SK-N-SH (cell line): ENCODE data around the gene PARP12. TPM values are rescaled to one million over a fixed set of nuclear protein-coding genes. Genes with fewer than 3 reads are reported as not detected.

Source experiments
- CTCF ChIA-PET: fragments of 300-600, 350-600 bp; formaldehyde crosslinking; extraction: SDS; loops from one replicate; lab custom pipeline; 2021; lab: Yijun Ruan, JAX
- POLR2A ChIA-PET: fragments of 350-600 bp; sonication (Branson Sonifier 250); formaldehyde crosslinking; extraction: SDS; loops from one replicate; lab custom pipeline; 2020; ENCODE audit warnings: antibody characterized with exemption, inconsistent platforms; lab: Yijun Ruan, JAX
- DNase-seq: peaks from one replicate; pipeline ENCODE4 v3.0.0; 2012
- H2AFZ ChIP-seq: fragments of 200-600 bp; sonication (generic); 2 replicates; pipeline ENCODE4 v1.8.1; 2016; ENCODE audit warnings: antibody characterized with exemption, mild to moderate bottlenecking, low read depth
- H3F3A ChIP-seq: fragments of 200-600 bp; sonication (generic); replicated peaks from 2 replicates; pipeline ENCODE3; 2016; ENCODE audit warnings: antibody characterized with exemption, mild to moderate bottlenecking; ENCODE audit not compliant: insufficient read depth
- H3K27ac ChIP-seq, 2 experiments: fragments of 200-500 bp in 1 of 2; fragments of 200-600 bp in 1 of 2; sonication (Bioruptor generic) in 1 of 2; sonication (generic), shearing (Covaris generic) in 1 of 2; 2 replicates each; pipeline versions ENCODE4 v1.5.1 to v1.6.1; 2014 to 2016; ENCODE audit warnings: low read depth in 2 of 2, inconsistent platforms in 1 of 2, low read length in 1 of 2, mild to moderate bottlenecking in 1 of 2, mixed read lengths in 1 of 2
- H3K27me3 ChIP-seq: fragments of 200-600 bp; sonication (generic), shearing (Covaris generic); 2 replicates; pipeline ENCODE4 v1.6.1; 2016; ENCODE audit warnings: mixed run types; ENCODE audit not compliant: insufficient read depth
- H3K36me3 ChIP-seq, 2 experiments: fragments of 200-500 bp in 1 of 2; fragments of 200-600 bp in 1 of 2; sonication (Bioruptor generic) in 1 of 2; sonication (generic) in 1 of 2; replicated peaks in 1 of 2; 2 replicates each; pipeline versions ENCODE3 to v1.5.1; 2014 to 2016; ENCODE audit warnings: low read length in 1 of 2, mild to moderate bottlenecking in 1 of 2; ENCODE audit not compliant: insufficient read depth in 2 of 2, control insufficient read depth in 1 of 2
- H3K4me1 ChIP-seq, 2 experiments: fragments of 200-500 bp in 1 of 2; fragments of 200-600 bp in 1 of 2; sonication (Bioruptor generic) in 1 of 2; sonication (generic), shearing (Covaris generic) in 1 of 2; 2 replicates each; pipeline versions ENCODE4 v1.5.1 to v1.6.1; 2014 to 2016; ENCODE audit warnings: low read depth in 1 of 2, low read length in 1 of 2, mixed run types in 1 of 2; ENCODE audit not compliant: insufficient read depth in 2 of 2, control insufficient read depth in 1 of 2
- H3K4me2 ChIP-seq: fragments of 200-600 bp; sonication (generic), shearing (Covaris generic); 2 replicates; pipeline ENCODE4 v1.6.1; 2017; ENCODE audit warnings: mixed run types
- H3K4me3 ChIP-seq, 2 experiments: fragments of 200-500 bp in 1 of 2; fragments of 200-600 bp in 1 of 2; sonication (Bioruptor generic) in 1 of 2; sonication (generic), shearing (Covaris generic) in 1 of 2; 2 replicates each; pipeline versions ENCODE4 v1.5.1 to v1.8.1; 2014 to 2016; ENCODE audit warnings: low read depth in 2 of 2, inconsistent platforms in 1 of 2, low read length in 1 of 2, mild to moderate bottlenecking in 1 of 2, mixed read lengths in 1 of 2, moderate library complexity in 1 of 2
- H3K79me2 ChIP-seq: fragments of 200-600 bp; sonication (generic); 2 replicates; pipeline ENCODE4 v1.8.1; 2017; ENCODE audit warnings: mild to moderate bottlenecking; ENCODE audit not compliant: insufficient read depth
- H3K9ac ChIP-seq: fragments of 200-600 bp; sonication (generic); 2 replicates; pipeline ENCODE4 v1.6.1; 2017; ENCODE audit warnings: mixed run types
- H3K9me2 ChIP-seq: fragments of 200-600 bp; sonication (generic); 2 replicates; pipeline ENCODE4 v1.6.1; 2017; ENCODE audit warnings: mixed run types
- H3K9me3 ChIP-seq: fragments of 200-600 bp; sonication (generic); 2 replicates; pipeline ENCODE4 v1.6.1; 2017; ENCODE audit warnings: mixed run types, mild to moderate bottlenecking, moderate library complexity
- H4K20me1 ChIP-seq: fragments of 200-600 bp; sonication (generic); 2 replicates; pipeline ENCODE4 v1.6.1; 2017; ENCODE audit warnings: mild to moderate bottlenecking, mixed run types; ENCODE audit not compliant: insufficient read depth
- CHD2 ChIP-seq: fragments of 150-350 bp; IDR thresholded peaks from 2 replicates; pipeline ENCODE4 v1.6.1; 2018; ENCODE audit warnings: low read length; ENCODE audit not compliant: partially characterized antibody
- ELF1 ChIP-seq: IDR thresholded peaks from 2 replicates; pipeline ENCODE4 v1.4.0; 2012
- EP300 ChIP-seq, 2 experiments: IDR thresholded peaks; 2 replicates each; pipeline versions ENCODE4 v1.4.0 to v1.6.1; 2012; ENCODE audit warnings: borderline replicate concordance in 1 of 2, low read depth in 1 of 2, low read length in 1 of 2
- EZH2phosphoT487 ChIP-seq: fragments of 200-600 bp; sonication (generic); IDR thresholded peaks from 2 replicates; pipeline ENCODE4 v1.6.1; 2017; ENCODE audit warnings: low read depth, mixed run types, mild to moderate bottlenecking, antibody characterized with exemption, moderate library complexity, borderline replicate concordance
- FOSL2 ChIP-seq: IDR thresholded peaks from 2 replicates; pipeline ENCODE4 v1.4.0; 2012; ENCODE audit warnings: low read depth, mild to moderate bottlenecking, moderate library complexity, borderline replicate concordance
- FOXJ3 ChIP-seq: sonication (generic); formaldehyde crosslinking; IDR thresholded peaks from 2 replicates; pipeline ENCODE4 v1.5.1; 2020; ENCODE audit warnings: mild to moderate bottlenecking, missing genetic modification reagents
- FOXM1 ChIP-seq: IDR thresholded peaks from 2 replicates; pipeline ENCODE4 v1.4.0; 2012; ENCODE audit warnings: low read depth, mild to moderate bottlenecking
- GATA2 ChIP-seq: sonication (generic); formaldehyde crosslinking; IDR thresholded peaks from 2 replicates; pipeline ENCODE4 v1.5.0; 2020; ENCODE audit warnings: mild to moderate bottlenecking, missing genetic modification reagents
- JUND ChIP-seq: IDR thresholded peaks from 2 replicates; pipeline ENCODE4 v1.4.0; 2012
- NFIC ChIP-seq: IDR thresholded peaks from 2 replicates; pipeline ENCODE4 v1.4.0; 2012; ENCODE audit warnings: borderline replicate concordance
- NRF1 ChIP-seq: IDR thresholded peaks from 2 replicates; pipeline ENCODE4 v1.6.1; 2012; ENCODE audit warnings: low read depth, mild to moderate bottlenecking, low read length
- PBX3 ChIP-seq: IDR thresholded peaks from 2 replicates; pipeline ENCODE4; 2012
- RAD21 ChIP-seq: IDR thresholded peaks from 2 replicates; pipeline ENCODE4 v1.6.1; 2012; ENCODE audit warnings: mild to moderate bottlenecking, low read length
- SIN3A ChIP-seq: IDR thresholded peaks from 2 replicates; pipeline ENCODE4 v1.6.1; 2012; ENCODE audit warnings: low read depth, mild to moderate bottlenecking, low read length, moderate library complexity, borderline replicate concordance
- USF2 ChIP-seq: fragments of 150-350 bp; IDR thresholded peaks from 2 replicates; pipeline ENCODE4 v1.6.1; 2017; ENCODE audit warnings: antibody characterized with exemption, low read length, low read depth, borderline replicate concordance
- WGBS: methylation state at CpG from one replicate; pipeline ENCODE4 v1.1.6; 2017; ENCODE audit warnings: low lambda C conversion rate; 5-methylcytosine and 5-hydroxymethylcytosine counted together
- polyA plus RNA-seq, 3 experiments: library from polyadenylated mRNA; depleted of rRNA; stranded (reverse); fragments of >200 nt; gene quantifications; 2 replicates each; pipeline ENCODE4 v1.2.3, GENCODE V29; 2012
- TF ChIP-seq, protein P1 (sequence below): fragments of 200-600 bp; sonication (generic); IDR thresholded peaks from 2 replicates; pipeline ENCODE4 v1.6.1; 2017; ENCODE audit warnings: antibody characterized with exemption, mild to moderate bottlenecking, moderate library complexity

The PARP12 gene
- polyA plus RNA-seq, 1 of the 3 experiments (the other 2 are of a cell fraction), result 17.7 TPM

- ChIA-PET CTCF (interaction anchor here (1.5 to 1.9 kb wide), 2 partner anchors 11 to 369 kb away, joined by 3 to 9 read pairs; no protein-coding TSS in a partner anchor), POLR2A (no interaction called here)
- Histone ChIP-seq H3F3A (no peaks in the 10 kb centered on the region), H3K4me2 (no peak overlapping the region), H3K4me1 (peaks cover 0 to 16% of the 10 kb centered on the region in 2 experiments; a peak in 2 of 4 replicates), H3K27me3 (no peaks in the 10 kb centered on the region; the same call in 1 of the 2 replicates), H4K20me1 (no peaks in the 10 kb centered on the region), H3K9me3 (no peaks in the 10 kb centered on the region), H3K36me3 (no peaks in the 10 kb centered on the region), H3K79me2 (no peaks in the 10 kb centered on the region), H3K9ac (no peak overlapping the region), H2AFZ (no peak overlapping the region), H3K9me2 (no peaks in the 10 kb centered on the region), H3K4me3 (no peak overlapping the region), H3K27ac (no peak overlapping the region)
- DNase-seq, result no peak
- 75% methylated on average over 10 of the region's 10 CpGs for WGBS
- TF ChIP-seq USF2 (no peak), GATA2 (CRISPR knock-in tag) (no peak), ELF1 (no peak), EZH2phosphoT487 (no peak), SIN3A (no peak), RAD21 (no peak), FOXM1 (no peak), CHD2 (no peak), JUND (no peak), PBX3 (no peak), FOXJ3 (CRISPR knock-in tag) (no peak), FOSL2 (no peak), NFIC (no peak), EP300 (IDR thresholded peaks at IDR 0.05; ENCODE audit: borderline replicate concordance in 1 of 2, low read depth in 1 of 2, low read length in 1 of 2) (no peak), NRF1 (no peak)
- TF ChIP-seq, protein P1, sequence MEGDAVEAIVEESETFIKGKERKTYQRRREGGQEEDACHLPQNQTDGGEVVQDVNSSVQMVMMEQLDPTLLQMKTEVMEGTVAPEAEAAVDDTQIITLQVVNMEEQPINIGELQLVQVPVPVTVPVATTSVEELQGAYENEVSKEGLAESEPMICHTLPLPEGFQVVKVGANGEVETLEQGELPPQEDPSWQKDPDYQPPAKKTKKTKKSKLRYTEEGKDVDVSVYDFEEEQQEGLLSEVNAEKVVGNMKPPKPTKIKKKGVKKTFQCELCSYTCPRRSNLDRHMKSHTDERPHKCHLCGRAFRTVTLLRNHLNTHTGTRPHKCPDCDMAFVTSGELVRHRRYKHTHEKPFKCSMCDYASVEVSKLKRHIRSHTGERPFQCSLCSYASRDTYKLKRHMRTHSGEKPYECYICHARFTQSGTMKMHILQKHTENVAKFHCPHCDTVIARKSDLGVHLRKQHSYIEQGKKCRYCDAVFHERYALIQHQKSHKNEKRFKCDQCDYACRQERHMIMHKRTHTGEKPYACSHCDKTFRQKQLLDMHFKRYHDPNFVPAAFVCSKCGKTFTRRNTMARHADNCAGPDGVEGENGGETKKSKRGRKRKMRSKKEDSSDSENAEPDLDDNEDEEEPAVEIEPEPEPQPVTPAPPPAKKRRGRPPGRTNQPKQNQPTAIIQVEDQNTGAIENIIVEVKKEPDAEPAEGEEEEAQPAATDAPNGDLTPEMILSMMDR, result no peak
These were observed 48.6 kb downstream of the PARP12 start for GRCh38 chr7:140014123-140014522.
